CD4-positive, alpha-beta T cell treated with Interleukin-12 subunit alpha and Interleukin-12 subunit beta, for 1 hour (primary cell): ENCODE measurements around the gene CYTH2.
"Not testable (repeated sequence)": the region's sequence is repeated elsewhere in the genome, so short reads cannot be mapped to it uniquely, and the experiment has no call there.

Experiments used
- DNase-seq: peaks from one replicate; pipeline ENCODE4 v3.0.0-alpha.2; 2020

The CYTH2 gene

DNA sequence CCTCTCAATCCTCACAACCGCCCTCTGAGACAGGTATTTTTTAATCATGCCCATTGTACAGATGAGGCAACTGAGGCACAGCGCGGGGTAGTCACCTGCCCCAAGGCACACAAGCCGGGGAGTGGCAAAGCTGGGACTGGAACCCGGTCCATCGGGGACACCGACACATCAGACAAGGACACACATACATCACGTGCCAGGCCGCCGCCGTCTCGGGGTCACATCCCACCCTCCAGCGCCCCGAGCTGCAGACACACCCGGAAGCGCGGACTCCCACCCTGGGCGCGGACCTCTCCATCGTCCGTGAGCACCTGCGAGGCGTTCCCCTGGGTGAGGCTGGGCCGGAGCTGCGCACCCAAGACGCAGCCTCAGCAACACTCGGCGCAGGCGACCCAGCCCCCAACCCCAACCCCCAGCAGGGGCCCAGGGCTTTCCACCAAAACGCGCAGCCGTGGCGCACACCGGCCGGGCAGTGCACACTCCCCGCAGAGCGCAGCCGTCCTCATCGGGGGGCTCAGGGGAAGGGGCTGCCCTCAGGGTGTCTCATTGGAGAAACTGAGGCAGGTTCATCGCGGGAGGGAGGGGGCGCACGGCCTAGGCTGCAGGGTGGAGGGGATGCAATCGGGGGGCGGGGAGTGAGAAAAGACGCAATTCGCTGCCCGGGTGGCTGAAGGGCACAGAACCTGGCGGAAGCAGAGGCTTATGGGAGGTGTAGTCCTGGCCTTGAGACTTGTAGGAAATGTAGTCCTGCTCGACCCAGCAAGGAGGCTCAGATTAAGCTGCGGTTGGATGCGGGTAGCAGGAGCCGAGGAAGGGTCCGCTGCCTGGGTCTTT, 44.3 kb downstream of the CYTH2 start:
- peak; percentile 83 for DNase-seq

GRCh38 chr19:48514123-48514458, 44.9 kb downstream of the CYTH2 start:
- no peak for DNase-seq

DNA sequence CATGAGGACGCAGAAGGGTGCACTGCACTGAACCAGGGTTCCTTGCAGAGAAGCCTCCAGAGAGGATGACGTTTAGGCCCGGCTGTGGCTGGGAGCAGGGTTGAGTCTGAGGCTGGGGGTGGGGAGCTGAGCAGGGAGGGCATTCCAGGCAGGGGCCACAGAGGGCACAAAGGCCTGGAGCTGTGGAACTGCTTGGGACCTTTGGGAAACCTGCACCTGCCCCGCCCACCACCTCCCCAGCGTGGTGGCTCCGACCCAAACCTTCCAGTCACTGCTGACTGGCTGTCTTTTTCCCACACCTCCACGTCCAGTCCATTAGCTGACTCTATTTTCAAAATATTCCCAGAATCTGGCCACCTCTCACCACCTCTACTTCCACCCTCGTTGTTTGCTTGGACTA, 47.4 kb downstream of the CYTH2 start:
- DNase-seq = no peak

DNA sequence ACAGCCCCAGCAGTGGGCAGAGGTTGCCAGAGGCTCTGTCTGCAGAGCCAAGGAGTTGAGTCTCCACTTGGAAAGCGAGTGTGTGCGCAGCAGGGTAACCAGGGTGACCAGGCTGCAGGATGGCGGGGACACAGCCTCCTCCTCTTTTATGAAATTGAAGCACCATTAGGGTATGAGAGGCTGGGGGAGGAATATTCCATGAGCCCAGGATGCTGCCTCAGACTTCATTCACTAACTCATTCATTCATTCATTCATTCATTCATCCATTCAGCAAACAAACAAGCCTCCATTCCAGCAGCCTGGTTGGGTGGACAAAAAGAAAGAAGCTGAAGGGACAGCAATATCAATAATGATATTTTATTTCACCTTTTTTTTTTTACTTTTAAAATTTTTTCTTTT, 49.0 kb downstream of the CYTH2 start:
- no peak for DNase-seq

DNA sequence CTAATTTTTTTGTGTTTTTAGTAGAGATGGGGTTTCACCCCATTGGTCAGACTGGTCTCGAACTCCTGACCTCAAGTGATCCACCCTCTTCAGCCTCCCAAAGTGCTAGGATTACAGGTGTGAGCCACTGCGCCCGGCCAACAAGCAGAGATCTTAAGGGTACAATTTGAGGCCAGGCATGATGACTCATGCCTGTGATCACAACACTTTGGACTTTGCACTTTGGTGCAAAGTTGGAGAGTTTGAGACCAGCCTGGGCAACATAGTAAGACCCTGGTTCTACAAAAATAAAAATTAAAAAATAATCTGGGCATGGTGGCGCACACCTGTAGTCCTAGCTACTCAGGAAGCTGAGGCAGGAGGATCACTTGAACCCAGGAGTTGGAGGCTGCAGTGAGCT, 50.3 kb downstream of the CYTH2 start:
- not testable (repeated sequence) for DNase-seq

- DNase-seq = no peak
Measured at GRCh38 chr19:48520134-48520533, 51.0 kb downstream of the CYTH2 start.

- DNase-seq = no peak
Measured at GRCh38 chr19:48524221-48524620, 55.1 kb downstream of the CYTH2 start.

DNA sequence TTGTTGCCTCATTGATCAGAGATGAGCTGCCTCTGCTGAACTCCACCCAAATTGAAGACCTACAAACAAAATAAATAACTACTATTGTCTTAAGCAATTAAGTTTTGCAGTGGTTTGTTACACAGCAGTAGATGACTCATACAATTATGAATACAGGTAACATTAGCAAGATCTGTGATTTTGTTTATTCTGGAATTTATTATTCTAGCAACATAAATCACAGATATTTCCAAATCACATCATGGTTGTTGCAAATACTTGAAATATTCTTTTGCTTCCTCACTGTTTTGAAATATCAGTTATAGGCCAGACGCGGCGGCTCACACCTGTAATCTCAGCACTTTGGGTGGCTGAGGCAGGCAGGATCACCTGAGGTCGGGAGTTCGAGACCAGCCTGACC, 55.6 kb downstream of the CYTH2 start:
- DNase-seq = no peak

DNA sequence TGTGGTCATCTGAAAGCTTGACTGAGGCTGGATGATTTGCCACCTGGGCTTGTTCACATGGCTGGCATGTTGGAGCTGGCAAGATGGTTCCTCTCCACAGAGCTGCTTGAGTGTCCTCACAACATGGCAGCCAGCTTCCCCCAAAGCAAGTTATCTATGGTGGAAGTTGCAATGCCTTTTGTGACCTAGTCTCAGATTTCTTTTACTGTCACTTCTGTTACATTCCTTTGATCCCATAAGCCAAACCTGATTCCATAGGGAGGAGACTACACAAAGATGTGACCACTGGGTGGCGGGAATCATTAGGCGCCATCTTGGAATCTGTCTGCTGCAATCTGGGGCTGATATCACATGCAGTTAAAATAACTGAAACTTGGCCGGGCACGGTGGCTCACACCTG, 60.0 kb downstream of the CYTH2 start:
- DNase-seq = no peak

GRCh38 chr19:48530066-48530720, 61.0 kb downstream of the CYTH2 start:
- no peak for DNase-seq

DNA sequence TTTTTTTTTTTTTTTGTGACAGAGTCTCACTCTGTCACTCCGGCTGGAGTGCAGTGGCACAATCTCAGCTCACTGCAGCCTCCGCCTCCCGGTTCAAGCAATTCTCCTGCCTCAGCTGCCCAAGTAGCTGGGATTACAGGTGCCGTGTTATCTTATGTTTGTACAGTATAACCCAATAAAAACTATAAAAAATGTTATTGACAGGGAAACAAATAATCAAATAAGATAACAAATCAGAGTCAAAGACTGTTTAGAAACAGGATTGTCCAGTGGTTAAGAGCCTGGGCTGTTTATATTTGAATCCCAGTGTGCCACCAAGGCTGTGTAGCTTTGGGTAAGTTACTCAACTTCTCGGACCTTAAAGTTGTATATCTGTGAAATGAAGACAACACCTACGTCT, 61.6 kb downstream of the CYTH2 start:
- DNase-seq = no peak
